Uterus (tissue), 2 donors: ENCODE measurements around the gene SBNO1.
"Not testable (repeated sequence)": the region's sequence is repeated elsewhere in the genome, so short reads cannot be mapped to it uniquely, and the experiment has no call there.

Source experiments
- POLR2A ChIP-seq, 2 donors: fragments of 450-650 bp; IDR thresholded peaks; one replicate each; pipeline ENCODE4 v1.6.1; 2016; ENCODE audit warnings: antibody characterized with exemption in 2 of 2, mild to moderate bottlenecking in 1 of 2, moderate library complexity in 1 of 2
- TF ChIP-seq, protein P1 (sequence below), 4 experiments: fragments of 200-600 bp in 2 of 4; fragments of 450-650 bp in 2 of 4; sonication (generic) in 2 of 4; IDR thresholded peaks; one replicate each; pipeline ENCODE4 v1.5.1; 2016 to 2019; ENCODE audit warnings: antibody characterized with exemption in 4 of 4, mild to moderate bottlenecking in 2 of 4, moderate library complexity in 1 of 4

DNA sequence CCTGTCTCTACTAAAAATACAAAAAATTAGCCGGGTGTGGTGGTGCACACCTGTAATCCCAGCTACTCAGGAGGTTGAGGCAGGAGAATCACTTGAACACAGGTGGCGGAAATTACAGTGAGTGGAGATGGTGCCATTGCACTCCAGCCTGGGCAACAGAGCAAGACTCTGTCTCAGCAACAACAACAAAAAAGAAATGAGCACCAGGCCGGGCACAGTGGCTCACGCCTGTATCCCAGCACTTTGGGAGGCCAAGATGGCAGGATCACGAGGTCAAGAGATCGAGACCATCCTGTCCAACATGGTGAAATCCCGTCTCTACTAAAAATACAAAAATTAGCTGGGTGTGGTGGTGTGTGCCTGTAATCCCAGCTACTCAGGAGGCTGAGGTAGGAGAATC lies 3.8 kb upstream of the SBNO1 start:
- TF ChIP-seq, protein P1, sequence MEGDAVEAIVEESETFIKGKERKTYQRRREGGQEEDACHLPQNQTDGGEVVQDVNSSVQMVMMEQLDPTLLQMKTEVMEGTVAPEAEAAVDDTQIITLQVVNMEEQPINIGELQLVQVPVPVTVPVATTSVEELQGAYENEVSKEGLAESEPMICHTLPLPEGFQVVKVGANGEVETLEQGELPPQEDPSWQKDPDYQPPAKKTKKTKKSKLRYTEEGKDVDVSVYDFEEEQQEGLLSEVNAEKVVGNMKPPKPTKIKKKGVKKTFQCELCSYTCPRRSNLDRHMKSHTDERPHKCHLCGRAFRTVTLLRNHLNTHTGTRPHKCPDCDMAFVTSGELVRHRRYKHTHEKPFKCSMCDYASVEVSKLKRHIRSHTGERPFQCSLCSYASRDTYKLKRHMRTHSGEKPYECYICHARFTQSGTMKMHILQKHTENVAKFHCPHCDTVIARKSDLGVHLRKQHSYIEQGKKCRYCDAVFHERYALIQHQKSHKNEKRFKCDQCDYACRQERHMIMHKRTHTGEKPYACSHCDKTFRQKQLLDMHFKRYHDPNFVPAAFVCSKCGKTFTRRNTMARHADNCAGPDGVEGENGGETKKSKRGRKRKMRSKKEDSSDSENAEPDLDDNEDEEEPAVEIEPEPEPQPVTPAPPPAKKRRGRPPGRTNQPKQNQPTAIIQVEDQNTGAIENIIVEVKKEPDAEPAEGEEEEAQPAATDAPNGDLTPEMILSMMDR (IDR thresholded peaks at IDR 0.05) = not testable (repeated sequence)
- not testable (repeated sequence) for TF ChIP-seq POLR2A (IDR thresholded peaks at IDR 0.05)
